Neural cell (in vitro differentiated cells): ENCODE results near the gene MYO18B. TPM values are rescaled to one million over a fixed set of nuclear protein-coding genes. Genes with fewer than 3 reads are reported as not detected.

Experiments
- H2AFZ ChIP-seq: fragments of 200-600, 300-800 bp; sonication (generic), shearing (Covaris generic); 2 replicates; pipeline ENCODE4 v1.6.0; 2014; ENCODE audit warnings: low read depth, mild to moderate bottlenecking, antibody characterized with exemption, low read length, moderate library complexity
- H3F3A ChIP-seq: fragments of 200-600 bp; shearing (Covaris generic); 2 replicates; pipeline ENCODE4 v1.6.1; 2016; ENCODE audit warnings: mild to moderate bottlenecking, moderate library complexity, mixed read lengths, antibody characterized with exemption, low read length; ENCODE audit not compliant: insufficient read depth, poor library complexity, severe bottlenecking
- H3K27ac ChIP-seq: fragments of 200-600, 300-800 bp; sonication (generic), shearing (Covaris generic); 2 replicates; pipeline ENCODE4 v1.5.1; 2014; ENCODE audit warnings: mild to moderate bottlenecking, low read length, moderate library complexity
- H3K27me3 ChIP-seq: fragments of 300-800, 200-600 bp; sonication (generic), shearing (Covaris generic); 2 replicates; pipeline ENCODE4 v1.6.0; 2014; ENCODE audit warnings: mild to moderate bottlenecking, low read depth, low read length, moderate library complexity; ENCODE audit not compliant: insufficient read depth
- H3K36me3 ChIP-seq: fragments of 300-800, 200-600 bp; sonication (generic), shearing (Covaris generic); 2 replicates; pipeline ENCODE4 v1.5.1; 2014; ENCODE audit warnings: mild to moderate bottlenecking, antibody characterized with exemption, low read length, moderate library complexity; ENCODE audit not compliant: insufficient read depth
- H3K4me2 ChIP-seq: fragments of 300-800, 200-600 bp; sonication (generic), shearing (Covaris generic); 2 replicates; pipeline ENCODE4 v1.6.0; 2014; ENCODE audit warnings: mild to moderate bottlenecking, low read length
- H3K4me3 ChIP-seq: fragments of 300-800, 200-600 bp; sonication (generic), shearing (Covaris generic); 2 replicates; pipeline ENCODE4 v1.5.1; 2014; ENCODE audit warnings: mild to moderate bottlenecking, low read length, moderate library complexity
- H3K79me2 ChIP-seq: fragments of 200-600 bp; shearing (Covaris generic); replicated peaks from 2 replicates; pipeline ENCODE4 v1.6.0; 2014; ENCODE audit warnings: mild to moderate bottlenecking, low read length, moderate library complexity; ENCODE audit not compliant: insufficient read depth
- H3K9ac ChIP-seq: fragments of 300-800, 200-600 bp; sonication (generic), shearing (Covaris generic); 2 replicates; pipeline ENCODE4 v1.6.1; 2016; ENCODE audit warnings: mild to moderate bottlenecking, low read length, mixed read lengths
- H3K9me2 ChIP-seq: fragments of 200-600 bp; shearing (Covaris generic); 2 replicates; pipeline ENCODE4 v1.6.1; 2016; ENCODE audit warnings: mild to moderate bottlenecking, low read length, mixed read lengths; ENCODE audit not compliant: insufficient read depth
- H3K9me3 ChIP-seq: fragments of 200-600, 300-800 bp; sonication (generic), shearing (Covaris generic); 2 replicates; pipeline ENCODE4 v1.6.1; 2016; ENCODE audit warnings: mild to moderate bottlenecking, mixed run types, low read length, moderate library complexity, mixed read lengths
- H4K20me1 ChIP-seq: fragments of 200-600 bp; shearing (Covaris generic); 2 replicates; pipeline ENCODE4 v1.6.1; 2016; ENCODE audit warnings: mild to moderate bottlenecking, mixed run types; ENCODE audit not compliant: insufficient read depth
- EP300 ChIP-seq: fragments of 450-650 bp; conservative IDR thresholded peaks from 2 replicates; pipeline ENCODE4 v1.6.1; 2014; ENCODE audit warnings: antibody characterized with exemption, mild to moderate bottlenecking, moderate library complexity; ENCODE audit not compliant: poor library complexity, severe bottlenecking
- EZH2 ChIP-seq: fragments of 200-600, 300-800 bp; shearing (Covaris generic), sonication (generic); IDR thresholded peaks from 2 replicates; pipeline ENCODE4 v1.6.1; 2014; ENCODE audit warnings: antibody characterized with exemption, low read length, borderline replicate concordance, mild to moderate bottlenecking; ENCODE audit not compliant: insufficient read depth, poor library complexity, severe bottlenecking
- MXI1 ChIP-seq: fragments of 450-650 bp; conservative IDR thresholded peaks from 2 replicates; pipeline ENCODE4 v1.6.1; 2014; ENCODE audit warnings: antibody characterized with exemption, mild to moderate bottlenecking; ENCODE audit not compliant: poor library complexity, severe bottlenecking
- POLR2AphosphoS5 ChIP-seq: IDR thresholded peaks from 2 replicates; pipeline ENCODE4 v1.6.1; 2012
- RAD21 ChIP-seq: fragments of 450-650 bp; conservative IDR thresholded peaks from 2 replicates; pipeline ENCODE4 v1.6.1; 2014; ENCODE audit warnings: antibody characterized with exemption, mild to moderate bottlenecking, moderate library complexity
- REST ChIP-seq: IDR thresholded peaks from 2 replicates; pipeline ENCODE4 v1.6.1; 2012; ENCODE audit warnings: borderline replicate concordance
- SMC3 ChIP-seq: fragments of 450-650 bp; conservative IDR thresholded peaks from 2 replicates; pipeline ENCODE4 v1.6.1; 2014; ENCODE audit warnings: antibody characterized with exemption, mild to moderate bottlenecking, moderate library complexity; ENCODE audit not compliant: poor library complexity
- TAF1 ChIP-seq: IDR thresholded peaks from 2 replicates; pipeline ENCODE4 v1.6.1; 2012; ENCODE audit warnings: low read depth
- polyA plus RNA-seq: library from polyadenylated mRNA; depleted of rRNA; stranded (reverse); fragments of >200 nt; gene quantifications from 2 replicates; pipeline ENCODE4 v1.2.3, GENCODE V29; 2014
- TF ChIP-seq, protein P1 (sequence below): fragments of 450-650 bp; IDR thresholded peaks from 2 replicates; pipeline ENCODE4 v1.5.1; 2014; ENCODE audit warnings: antibody characterized with exemption, mild to moderate bottlenecking, moderate library complexity; ENCODE audit not compliant: poor library complexity, severe bottlenecking

Gene MYO18B
- polyA plus RNA-seq, 1 donor from 2014 or later = 0.71 TPM

DNA sequence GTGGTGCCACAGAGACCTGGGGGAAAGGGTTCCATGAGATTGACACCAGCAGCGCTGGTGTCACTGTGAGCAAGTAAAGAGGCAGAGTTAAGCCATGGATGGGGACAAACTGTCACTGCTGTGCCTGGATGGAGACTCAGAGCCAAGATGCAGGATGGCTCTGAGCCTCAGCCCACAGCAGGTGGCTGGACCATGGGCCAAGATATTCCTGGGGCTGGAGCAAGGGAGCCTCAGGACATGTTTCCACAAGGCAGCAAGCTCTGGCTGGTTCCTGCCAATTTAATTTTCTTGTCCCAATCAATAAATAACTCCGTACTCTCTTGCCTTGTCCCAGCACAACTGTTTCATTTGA is 23.0 kb downstream of the MYO18B start:
- no peaks in the 10 kb centered on the region for H3F3A ChIP-seq
- no peaks in the 10 kb centered on the region for H3K36me3 ChIP-seq
- H3K9ac ChIP-seq = no peak overlapping the region
- no peaks in the 10 kb centered on the region for H3K79me2 ChIP-seq
- TF ChIP-seq POLR2AphosphoS5 = no peak
- TF ChIP-seq EP300 = no peak
- no peak for TF ChIP-seq MXI1
- H3K27ac ChIP-seq = no peak overlapping the region
- no peak overlapping the region for H2AFZ ChIP-seq
- no peaks in the 10 kb centered on the region for H3K27me3 ChIP-seq
- H4K20me1 ChIP-seq = no peaks in the 10 kb centered on the region
- no peak overlapping the region for H3K4me3 ChIP-seq
- peaks cover 4% of the 10 kb centered on the region for H3K9me3 ChIP-seq
- H3K9me2 ChIP-seq = no peaks in the 10 kb centered on the region
- H3K4me2 ChIP-seq = no peak overlapping the region

GRCh38 chr22:25765801-25766200 is 23.8 kb downstream of the MYO18B start:
- Histone ChIP-seq H4K20me1 (no peaks in the 10 kb centered on the region), H3K27ac (no peak overlapping the region), H3K36me3 (no peaks in the 10 kb centered on the region), H3F3A (no peaks in the 10 kb centered on the region), H3K9ac (no peak overlapping the region), H3K27me3 (no peaks in the 10 kb centered on the region), H3K9me3 (peaks cover 4% of the 10 kb centered on the region), H3K79me2 (no peaks in the 10 kb centered on the region), H3K4me3 (no peak overlapping the region), H3K4me2 (no peak overlapping the region), H3K9me2 (no peaks in the 10 kb centered on the region), H2AFZ (no peak overlapping the region)
- TF ChIP-seq RAD21 (no peak), SMC3 (no peak), REST (no peak), EP300 (no peak), EZH2 (no peak), MXI1 (no peak), POLR2AphosphoS5 (no peak), TAF1 (no peak)
- TF ChIP-seq, protein P1, sequence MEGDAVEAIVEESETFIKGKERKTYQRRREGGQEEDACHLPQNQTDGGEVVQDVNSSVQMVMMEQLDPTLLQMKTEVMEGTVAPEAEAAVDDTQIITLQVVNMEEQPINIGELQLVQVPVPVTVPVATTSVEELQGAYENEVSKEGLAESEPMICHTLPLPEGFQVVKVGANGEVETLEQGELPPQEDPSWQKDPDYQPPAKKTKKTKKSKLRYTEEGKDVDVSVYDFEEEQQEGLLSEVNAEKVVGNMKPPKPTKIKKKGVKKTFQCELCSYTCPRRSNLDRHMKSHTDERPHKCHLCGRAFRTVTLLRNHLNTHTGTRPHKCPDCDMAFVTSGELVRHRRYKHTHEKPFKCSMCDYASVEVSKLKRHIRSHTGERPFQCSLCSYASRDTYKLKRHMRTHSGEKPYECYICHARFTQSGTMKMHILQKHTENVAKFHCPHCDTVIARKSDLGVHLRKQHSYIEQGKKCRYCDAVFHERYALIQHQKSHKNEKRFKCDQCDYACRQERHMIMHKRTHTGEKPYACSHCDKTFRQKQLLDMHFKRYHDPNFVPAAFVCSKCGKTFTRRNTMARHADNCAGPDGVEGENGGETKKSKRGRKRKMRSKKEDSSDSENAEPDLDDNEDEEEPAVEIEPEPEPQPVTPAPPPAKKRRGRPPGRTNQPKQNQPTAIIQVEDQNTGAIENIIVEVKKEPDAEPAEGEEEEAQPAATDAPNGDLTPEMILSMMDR = no peak

DNA sequence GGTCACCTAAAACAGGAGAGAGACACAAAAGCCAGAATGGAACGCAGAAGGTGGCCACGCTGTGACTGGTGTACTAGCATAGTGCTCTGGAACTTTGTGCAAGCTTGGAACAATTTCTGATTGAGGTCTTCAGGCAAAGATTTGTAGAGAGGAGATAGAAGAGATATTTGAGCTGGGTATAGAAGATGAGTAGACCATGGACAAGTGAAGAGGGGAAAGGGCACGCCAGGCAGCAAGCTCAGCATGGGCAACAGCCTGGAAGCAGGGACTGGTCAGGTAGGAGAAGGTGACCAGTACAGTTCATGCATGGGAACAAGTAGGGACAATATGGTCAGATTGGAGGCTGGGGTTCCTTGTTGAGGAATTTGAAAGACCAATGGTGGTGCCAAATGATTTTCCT is 24.4 kb downstream of the MYO18B start:
- H3F3A ChIP-seq = no peaks in the 10 kb centered on the region
- H3K27ac ChIP-seq = no peak overlapping the region
- H3K9me3 ChIP-seq = peaks cover 4% of the 10 kb centered on the region
- no peak for TF ChIP-seq EZH2
- no peak for TF ChIP-seq SMC3
- no peak for TF ChIP-seq RAD21
- TF ChIP-seq POLR2AphosphoS5 = no peak
- TF ChIP-seq TAF1 = no peak
- TF ChIP-seq EP300 = no peak
- TF ChIP-seq, protein P1 = no peak
- TF ChIP-seq MXI1 = no peak
- TF ChIP-seq REST = no peak
- H3K4me2 ChIP-seq = no peak overlapping the region
- H3K27me3 ChIP-seq = no peaks in the 10 kb centered on the region
- H3K4me3 ChIP-seq = no peak overlapping the region
- no peak overlapping the region for H2AFZ ChIP-seq
- H3K36me3 ChIP-seq = no peaks in the 10 kb centered on the region
- H3K79me2 ChIP-seq = no peaks in the 10 kb centered on the region
- H3K9ac ChIP-seq = no peak overlapping the region
- H3K9me2 ChIP-seq = no peaks in the 10 kb centered on the region
- no peaks in the 10 kb centered on the region for H4K20me1 ChIP-seq
